HTR-8/SVneo (cell line): ENCODE measurements around the gene C9orf85.
"Not testable (repeated sequence)": the region's sequence is repeated elsewhere in the genome, so short reads cannot be mapped to it uniquely, and the experiment has no call there.

ENCODE experiments used
- DNase-seq: peaks from one replicate; pipeline ENCODE4 v3.0.0; 2011; ENCODE audit warnings: low spot score, mixed read lengths; ENCODE audit not compliant: insufficient read length
- FAIRE-seq: peaks from 2 replicates; lab custom pipeline; 2011; peaks lifted over from hg19 to GRCh38; lab: Jason Lieb, UNC

The C9orf85 gene, protein sequence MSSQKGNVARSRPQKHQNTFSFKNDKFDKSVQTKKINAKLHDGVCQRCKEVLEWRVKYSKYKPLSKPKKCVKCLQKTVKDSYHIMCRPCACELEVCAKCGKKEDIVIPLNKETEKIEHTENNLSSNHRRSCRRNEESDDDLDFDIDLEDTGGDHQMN

DNA sequence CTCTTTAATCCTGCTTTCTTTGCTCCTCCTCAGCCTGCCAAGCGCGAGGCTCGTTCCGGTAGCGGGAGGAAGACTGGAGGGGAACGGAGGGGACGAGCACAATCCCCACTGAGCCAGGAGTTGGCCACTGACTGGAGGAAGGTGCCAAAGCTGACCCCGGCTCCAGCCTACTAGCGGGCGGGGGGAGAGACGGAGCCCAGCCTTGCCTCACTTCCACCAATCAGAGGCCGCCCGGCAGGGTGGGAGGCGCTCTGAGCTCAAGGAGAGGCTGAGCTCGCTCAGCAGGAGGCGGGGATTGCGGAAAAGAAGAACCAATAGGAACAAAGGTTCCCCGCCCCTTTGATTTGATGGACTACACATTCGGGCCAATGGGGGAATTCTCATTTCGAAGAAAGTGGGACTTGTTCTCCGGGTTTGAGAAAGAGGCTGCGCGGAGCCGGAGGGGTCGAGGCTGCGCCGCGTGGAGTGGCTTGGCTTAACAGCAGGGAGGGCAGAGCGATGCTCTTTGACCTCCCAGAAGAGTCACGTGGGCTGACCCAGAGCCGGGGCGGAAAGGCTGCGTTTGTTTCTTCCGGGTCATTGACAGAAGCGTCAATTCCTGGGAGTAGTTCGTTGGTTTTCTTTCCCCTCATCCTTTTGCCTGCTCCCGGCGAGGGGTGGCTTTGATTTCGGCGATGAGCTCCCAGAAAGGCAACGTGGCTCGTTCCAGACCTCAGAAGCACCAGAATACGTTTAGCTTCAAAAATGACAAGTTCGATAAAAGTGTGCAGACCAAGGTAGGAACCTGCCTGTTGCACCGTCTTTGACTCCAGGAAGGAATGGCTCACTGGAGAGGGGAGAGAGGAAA, at the start of gene C9orf85, which contains the start of gene ABHD17B:
Gene C9orf85 (plus strand): TSS at position 579 of the 847 bp plus-strand sequence. CDS start 96 bp downstream, at position 675.
Gene ABHD17B (minus strand): TSS at position 133 of the 847 bp plus-strand sequence. CDS start 36,113 bp downstream, outside the sequence.
- FAIRE-seq (peak; percentile 89), DNase-seq (peak; percentile 94)

DNA sequence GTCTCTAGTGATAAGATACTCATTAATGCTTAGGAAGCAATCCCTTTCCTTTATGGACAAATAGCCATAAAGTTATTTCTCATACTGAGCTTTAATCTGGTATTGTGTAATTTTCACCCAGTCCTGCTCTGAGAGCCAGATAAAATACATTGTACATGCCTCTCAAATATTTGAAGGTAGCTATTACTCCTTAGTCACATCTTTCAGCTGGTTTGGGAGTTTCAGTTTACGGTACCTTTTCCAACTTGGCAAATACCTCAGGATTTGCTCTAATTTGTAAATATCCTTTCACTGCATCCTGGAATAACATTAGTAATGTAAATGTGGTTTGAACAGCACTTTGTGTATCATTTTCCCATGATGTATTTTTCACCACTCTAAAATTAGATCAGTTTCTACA, 47.8 kb upstream of the C9orf85 start:
- no peak for FAIRE-seq
- DNase-seq, result no peak

DNA sequence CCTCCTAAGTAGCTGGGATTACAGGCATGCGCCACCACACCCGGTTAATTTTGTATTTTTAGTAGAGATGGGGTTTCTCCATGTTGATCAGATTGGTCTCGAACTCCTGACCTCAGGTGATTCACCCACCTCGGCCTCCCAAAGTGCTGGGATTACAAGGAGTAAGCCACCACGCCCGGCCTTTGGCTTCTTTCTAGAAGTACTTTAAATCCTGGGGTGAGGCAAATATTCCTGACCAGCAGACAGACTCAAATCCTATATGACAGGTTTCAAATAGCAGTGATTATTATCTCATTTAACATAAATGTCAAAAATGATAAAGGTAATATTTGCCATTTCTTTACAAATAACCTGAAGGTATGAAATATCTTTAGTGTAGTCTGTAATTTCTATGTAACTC, 36.1 kb upstream of the C9orf85 start:
- FAIRE-seq (no peak), DNase-seq (no peak)

DNA sequence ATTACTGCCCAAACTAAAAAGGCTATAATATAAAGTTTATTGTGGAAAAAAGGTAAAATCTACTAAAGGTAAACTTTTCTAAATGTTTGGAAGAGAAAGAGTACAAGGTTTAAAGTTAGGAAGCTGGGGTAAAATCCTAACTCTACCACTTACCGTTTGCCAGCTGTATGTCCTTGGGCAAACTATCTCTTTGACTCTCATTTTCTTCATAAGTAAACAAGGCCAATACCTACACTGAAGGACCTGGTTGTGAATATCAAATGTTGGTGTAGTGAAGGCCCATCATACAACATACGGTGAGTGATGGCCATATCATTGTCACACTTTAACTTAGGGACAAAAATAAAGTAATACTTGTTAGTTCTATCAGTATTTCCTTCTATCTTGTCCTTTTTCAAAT, 35.3 kb upstream of the C9orf85 start:
- DNase-seq (no peak), FAIRE-seq (no peak)

DNA sequence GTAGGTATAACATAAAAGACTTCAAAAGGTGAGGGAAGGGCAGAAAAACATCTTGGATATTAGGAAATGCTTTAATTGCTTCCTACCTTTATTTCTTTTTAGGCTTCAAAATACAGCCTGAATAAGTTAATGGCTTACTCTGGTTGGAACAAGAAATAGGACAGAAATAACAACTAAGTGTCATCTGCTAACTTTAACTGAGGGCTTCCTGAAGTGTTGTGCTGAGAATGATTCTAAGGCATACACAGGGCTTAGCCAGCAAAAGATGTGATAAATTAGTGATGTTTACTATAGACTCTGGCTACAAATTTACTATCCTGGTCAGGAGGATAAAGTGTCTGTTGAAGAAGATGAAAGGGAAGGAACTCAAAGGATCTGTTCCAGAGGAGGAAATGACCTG, 34.6 kb upstream of the C9orf85 start:
- no peak for FAIRE-seq
- no peak for DNase-seq

DNA sequence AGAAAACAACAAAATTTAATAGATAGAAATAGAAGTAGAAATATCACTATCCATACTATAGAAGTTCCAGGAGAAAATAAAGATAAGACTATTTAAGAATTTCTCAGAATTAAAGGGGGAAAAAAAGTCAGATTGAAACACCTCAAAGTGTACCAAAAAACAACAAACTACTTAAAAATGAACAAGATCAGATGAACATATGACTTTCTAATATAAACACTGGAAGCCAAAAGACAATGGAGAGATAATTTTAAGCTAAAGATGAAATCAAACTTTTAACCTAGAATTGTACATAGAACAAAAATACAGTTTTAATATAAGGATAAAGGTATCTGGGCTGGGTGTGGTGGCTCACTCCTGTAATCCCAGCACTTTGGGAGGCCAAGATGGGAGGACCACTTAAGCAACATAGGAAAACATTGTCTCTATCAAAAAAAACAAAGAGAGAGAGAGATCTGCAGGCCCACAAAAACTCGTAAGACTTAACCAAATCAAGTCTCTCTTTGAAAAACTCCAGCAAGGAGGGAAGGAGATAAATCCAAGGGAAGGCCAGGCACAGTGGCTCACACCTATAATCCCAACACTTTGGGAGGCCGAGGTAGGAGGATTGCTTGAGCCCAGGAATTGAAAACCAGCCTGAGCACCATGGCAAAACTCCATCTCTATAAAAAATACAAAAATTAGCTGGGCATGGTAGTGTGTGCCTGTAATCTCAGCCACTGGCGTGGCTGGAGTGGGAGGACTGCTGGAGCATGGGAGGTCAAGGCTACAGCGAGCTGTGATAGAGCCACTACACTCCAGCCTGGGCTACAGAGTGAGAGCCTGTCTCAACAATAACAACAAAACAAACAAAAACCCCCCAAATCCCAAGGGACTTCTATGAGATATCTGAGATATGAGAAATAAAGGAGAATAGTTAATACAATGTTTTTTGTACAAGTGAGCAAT, 32.8 kb upstream of the C9orf85 start:
- DNase-seq (no peak), FAIRE-seq (no peak)

DNA sequence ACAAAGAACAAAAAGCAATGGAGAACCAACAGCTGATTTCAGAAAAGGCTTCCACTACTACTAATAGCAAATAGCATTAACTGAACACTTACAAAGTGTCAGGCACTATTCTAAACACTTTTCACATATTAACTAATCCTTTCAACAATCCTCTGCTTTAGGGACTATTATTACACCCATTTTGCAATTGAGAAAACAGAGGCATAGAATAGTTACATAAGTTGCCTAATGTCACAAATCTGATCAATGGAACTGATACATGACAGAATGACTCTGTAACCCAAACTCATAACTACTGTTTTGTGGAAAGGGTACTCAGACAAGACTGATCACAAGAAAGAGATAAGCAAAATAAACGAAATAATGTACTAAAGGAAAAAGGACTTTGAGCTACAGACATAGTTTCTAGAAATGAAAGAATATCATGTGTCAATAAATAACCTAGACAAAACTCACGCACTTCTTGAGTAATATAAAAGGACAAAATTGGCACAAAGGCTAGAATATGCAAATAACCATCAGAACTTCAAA, 31.7 kb upstream of the C9orf85 start:
- DNase-seq (no peak), FAIRE-seq (no peak)

DNA sequence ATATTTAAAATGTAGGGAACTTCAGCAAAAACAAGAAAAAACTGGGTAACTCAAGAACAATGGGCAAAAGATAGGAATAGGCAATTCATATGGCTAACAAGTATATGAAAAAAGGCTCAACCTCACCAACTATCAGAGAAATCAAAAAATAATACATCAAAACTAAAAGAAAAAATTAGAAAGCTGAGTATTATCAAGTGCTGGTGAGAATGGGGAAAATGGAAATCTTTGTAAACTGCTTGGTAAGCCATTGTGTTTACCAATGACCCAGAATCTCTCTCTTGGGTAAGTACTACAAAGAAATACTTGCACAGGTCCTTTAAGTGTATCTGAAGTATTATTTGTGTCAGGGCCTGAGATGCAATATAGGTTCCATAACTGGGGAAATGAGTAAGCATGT, 27.4 kb upstream of the C9orf85 start:
- FAIRE-seq (no peak), DNase-seq (no peak)

DNA sequence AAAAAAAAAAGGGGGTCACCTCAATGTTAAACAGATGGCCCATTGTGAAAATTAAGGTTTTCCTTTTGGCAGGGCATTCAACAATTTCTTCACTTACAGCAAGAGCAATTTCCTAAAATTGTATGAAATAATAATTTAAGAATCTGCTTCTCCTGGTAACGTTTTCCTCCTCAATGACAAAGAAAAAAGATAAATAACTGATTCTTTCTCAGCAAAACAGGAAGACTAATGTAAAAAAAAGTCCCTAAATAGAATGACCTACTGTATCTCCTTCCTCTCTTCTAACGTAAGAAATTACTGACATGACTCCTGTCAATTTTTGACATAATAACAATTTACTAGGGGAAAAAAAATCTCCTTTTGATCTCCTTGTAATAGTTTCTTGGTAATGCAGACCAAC, 26.0 kb upstream of the C9orf85 start:
- FAIRE-seq (no peak), DNase-seq (no peak)

DNA sequence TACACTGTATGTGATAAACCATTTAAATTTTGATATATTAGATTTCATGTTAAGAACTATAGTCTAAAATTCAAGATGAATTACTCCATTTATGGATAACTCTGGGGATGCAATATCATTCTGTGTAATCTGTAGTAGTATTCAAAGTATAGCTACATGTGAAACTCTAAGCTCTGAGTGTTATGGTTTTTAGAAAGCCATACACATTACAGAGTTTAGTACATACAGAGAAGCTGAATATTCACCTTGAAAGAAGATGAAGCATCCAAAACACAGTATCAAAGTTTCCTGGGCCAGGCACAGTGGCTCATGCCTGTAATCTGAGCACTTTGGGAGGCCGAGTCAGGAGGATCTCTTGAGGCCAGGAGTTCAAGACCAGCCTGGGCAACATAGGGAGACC, 25.4 kb upstream of the C9orf85 start:
- no peak for FAIRE-seq

DNA sequence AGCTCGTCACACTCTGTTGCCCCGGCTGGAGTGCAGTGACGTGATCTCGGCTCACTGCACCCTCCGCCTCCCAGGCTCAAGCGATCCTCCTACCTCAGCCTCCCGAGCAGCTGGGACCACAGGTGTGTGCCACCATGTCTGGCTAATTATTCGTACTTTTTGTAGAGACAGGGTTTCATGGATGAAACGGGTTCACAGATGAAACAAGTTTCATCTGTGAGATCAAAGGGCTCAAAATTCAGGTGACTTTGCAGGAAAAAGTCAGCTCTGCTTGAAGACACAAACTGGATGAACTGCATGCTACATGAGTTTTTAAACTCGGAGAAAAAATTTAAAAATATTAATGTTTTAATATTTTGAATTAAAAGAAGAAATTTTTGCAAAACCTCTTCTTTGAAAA, 24.9 kb upstream of the C9orf85 start:
- FAIRE-seq (no peak), DNase-seq (no peak)

More for the DNA sequence above, 25.4 kb upstream of the C9orf85 start:
- DNase-seq, result no peak

DNA sequence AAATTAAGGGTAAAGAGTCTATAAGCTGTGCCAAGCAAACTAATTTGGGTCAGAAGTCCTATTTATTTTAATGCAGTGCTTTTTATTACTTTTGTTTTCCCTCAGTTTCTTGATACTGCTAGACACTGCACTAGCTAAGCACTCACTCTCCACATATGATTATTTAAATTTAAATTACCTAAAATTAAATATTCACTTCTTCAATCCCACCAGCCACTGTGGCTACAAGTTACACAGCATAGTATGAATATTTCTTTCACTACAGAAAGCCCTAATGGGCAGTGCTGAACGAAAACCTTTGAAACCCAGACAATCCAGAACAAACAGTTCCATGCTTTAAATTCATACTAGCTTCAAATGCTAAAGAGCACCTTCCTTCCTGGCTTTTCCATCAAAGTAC, 24.1 kb upstream of the C9orf85 start:
- DNase-seq (no peak), FAIRE-seq (no peak)

DNA sequence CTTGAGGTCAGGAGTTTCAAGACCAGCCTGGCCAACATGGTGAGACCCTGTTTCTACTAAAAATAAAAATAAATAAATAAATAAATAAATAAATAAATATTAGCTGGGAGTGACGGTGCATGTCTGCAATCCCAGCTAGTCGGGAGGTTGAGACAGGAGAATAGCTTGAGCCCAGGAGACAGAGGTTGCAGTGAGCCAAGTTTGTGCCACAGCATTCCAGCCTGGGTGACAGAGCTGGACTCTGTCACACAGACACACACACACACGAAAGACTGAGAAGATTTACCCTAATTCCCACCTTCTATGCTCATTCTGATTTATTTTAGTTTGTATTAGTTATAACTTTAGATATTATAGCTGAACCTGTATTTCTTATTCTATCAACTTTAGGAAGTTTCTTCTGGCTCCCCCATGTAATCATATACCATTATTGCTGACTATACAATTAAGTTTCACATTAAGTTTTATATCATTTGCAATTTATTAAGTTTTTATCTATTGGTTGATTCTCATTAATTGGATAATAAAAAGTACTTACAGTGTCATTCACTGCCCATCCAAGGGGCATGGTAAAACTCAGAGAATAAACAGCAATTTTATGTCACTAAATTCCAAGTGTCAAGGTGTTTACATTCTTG, 21.3 kb upstream of the C9orf85 start:
- FAIRE-seq (no peak), DNase-seq (no peak)

DNA sequence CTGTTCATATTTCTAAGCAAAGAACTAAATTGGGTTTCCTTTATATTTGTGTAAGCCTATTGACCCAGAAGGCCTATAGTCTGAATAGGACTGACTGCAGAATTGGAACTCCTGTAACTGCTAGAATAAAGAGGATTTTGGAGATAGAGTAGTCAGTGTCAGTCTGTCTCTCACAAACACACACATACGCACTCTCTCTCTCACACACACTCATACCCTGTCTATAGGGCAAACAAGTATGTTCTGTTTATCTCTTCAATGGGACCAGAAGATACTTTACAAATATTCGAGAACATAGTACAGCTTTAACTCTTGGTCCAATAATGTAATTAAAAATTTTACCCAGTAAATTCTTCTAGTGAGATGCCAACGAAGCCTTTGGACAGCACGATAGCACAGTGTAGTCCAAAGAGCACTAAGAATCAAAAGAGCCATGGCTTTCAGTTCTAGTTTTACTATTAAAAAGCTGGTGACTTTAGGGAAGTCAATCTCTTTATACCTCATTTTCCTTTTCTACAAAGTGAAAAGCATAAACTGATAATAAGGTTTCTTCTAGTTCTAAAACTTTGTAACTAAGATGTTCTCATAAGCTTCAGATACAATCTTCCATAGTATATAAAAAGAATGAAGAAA, 19.8 kb upstream of the C9orf85 start:
- FAIRE-seq (no peak), DNase-seq (no peak)

DNA sequence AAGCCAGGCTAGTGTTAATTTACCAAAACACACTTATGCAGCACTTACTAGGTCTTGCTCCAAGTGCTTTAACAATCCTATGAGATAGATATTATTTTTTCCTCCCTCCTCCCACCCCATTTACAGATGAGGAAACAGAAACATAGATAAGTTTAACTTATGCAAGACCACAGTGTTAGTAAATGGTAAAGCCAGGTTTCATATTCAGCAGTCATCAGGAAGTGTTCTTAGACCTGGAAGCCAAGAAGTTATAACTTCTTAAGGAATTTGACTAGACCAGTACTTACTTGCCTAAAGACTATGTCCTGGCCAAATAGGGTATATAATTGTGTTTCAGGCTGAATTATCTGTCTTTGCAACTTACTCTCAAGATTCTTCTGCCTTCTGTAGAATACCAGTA, 16.3 kb upstream of the C9orf85 start:
- no peak for FAIRE-seq
- DNase-seq, result no peak

DNA sequence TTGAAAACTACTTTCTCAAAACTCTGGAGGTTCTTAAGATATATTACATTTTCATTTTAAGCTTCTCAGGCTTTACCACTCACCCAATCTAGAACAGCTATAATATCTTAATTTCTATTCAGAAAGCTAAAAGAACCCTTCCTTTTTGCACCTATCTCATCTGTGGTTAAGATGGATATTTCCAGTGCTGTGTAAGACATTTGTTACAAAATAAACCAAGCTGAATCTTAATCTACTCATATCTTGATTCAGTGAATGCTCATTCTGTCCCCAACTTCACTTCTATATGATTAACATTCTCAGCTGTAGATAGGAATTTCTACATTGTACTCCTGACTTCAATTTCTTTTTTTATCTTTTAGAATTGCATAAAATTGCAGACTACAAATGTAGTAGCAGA, 15.5 kb upstream of the C9orf85 start:
- no peak for FAIRE-seq
- DNase-seq, result no peak

DNA sequence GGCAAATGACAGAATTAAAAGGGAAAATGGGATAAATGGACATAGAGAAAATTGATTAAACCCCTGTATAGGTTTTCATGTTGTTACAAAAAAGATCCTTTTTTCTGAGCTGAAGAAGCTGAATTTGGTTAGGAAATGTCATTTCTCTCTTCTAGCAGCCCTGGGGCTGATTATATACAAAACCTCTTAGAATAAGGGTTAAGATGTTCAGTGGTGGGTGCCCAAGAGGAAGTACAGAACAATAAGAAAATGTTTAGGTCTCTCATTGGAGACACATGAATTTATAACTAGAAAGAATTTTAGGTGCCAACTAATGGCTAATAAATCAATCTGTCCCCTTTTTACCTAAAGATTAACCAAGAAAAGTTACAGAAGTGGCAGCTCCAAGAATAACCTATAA, 14.7 kb upstream of the C9orf85 start:
- no peak for FAIRE-seq
- DNase-seq, result no peak

DNA sequence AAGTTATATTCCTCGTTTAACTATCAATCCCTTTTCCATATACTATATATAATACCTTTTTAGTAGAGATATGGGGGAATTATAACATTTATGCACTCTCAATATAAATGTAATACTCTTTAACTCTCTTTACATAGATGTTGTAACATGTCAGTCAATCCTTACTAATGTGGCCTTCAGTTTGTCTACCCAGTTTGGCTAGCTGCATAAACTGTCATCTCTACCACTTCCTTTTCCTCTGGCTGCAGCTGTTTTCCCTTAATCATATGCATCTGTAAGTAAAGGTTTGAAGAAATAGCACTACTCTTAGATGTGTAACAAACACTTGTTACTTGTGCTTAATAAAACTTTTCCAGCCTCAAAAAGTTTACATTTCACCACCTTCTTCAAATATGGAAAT, 13.9 kb upstream of the C9orf85 start:
- DNase-seq (no peak), FAIRE-seq (no peak)

DNA sequence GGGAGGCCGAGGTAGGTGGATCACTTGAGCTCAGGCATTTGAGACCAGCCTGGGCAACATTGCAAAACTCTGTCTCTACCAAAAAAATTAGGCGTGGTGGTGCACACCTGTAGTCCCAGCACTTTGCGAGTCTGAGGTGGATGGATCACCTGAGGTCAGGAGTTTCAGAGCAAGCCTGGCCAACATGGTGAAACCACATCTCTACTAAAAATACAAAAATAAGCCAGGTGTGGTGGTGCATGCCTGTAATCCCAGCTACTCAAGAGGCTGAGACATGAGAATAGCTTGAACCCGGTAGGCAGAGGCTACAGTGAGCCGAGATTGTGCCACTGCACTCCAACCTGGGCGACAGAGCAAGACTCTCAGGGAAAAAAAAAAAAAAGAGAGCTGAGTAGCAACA, 12.7 kb upstream of the C9orf85 start:
- DNase-seq, FAIRE-seq: not testable (repeated sequence)
